Glomerular visceral epithelial cell (primary cell): ENCODE data around the gene FBXW9.
"Not testable (repeated sequence)": the region's sequence is repeated elsewhere in the genome, so short reads cannot be mapped to it uniquely, and the experiment has no call there.

Source experiments
- DNase-seq: peaks from one replicate; pipeline ENCODE4 v3.0.0-alpha.2; 2016; ENCODE audit errors: extremely low spot score

FBXW9 gene

DNA sequence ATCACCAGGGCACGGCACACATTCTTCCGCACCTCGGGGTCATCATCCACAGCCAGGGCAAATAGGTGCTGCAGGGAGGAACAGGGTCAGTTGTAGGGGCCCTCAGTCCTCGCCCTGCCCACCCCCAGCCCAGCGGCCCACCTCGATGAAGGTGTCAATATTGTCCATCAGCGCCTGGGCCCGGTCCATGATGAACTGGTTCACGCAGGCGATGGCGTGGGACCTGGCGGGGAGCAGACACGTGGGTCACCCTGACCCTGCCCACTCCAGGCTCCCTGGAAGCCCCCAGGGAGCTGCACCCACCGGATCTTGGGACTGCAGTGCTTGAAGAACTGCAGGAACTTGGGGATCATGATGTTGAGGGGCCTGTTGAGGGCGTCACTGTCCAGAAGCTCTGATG, 18.7 kb upstream of the FBXW9 start:
- DNase-seq = no peak

DNA sequence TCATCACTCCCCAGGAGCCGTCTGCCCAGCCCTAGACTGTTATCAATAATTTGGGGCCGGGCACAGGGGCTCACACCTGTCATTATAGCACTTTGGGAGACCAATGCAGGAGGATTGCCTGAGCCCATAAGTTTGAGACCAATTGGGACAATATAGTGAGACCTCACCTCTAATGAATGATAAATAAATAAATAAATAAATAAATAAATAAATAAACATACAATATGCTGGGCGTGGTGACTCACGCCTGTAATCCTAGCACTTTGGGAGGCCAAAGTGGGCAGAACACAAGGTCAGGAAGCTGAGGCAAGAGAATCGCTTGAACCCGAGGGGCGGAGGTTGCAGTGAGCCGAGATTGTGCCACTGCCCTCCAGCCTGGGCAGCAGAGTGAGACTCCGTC, 16.9 kb upstream of the FBXW9 start:
- DNase-seq = not testable (repeated sequence)

DNA sequence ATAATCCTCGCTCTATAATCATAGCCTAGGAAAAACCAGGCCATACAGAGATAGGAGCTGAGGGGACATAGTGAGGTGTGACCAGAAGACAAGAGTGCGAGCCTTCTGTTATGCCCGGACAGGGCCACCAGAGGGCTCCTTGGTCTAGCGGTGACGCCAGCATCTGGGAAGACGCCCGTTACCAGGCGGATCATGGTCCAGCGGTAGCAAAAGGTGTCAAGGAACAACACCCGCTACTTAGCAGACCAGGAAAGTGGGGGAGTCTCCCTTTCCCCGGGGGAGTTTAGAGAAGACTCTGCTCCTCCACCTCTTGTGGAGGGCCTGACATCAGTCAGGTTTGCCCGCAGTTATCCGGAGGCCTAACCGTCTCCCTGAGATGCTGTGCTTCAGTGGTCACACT, 15.6 kb upstream of the FBXW9 start:
- DNase-seq = not testable (repeated sequence)

DNA sequence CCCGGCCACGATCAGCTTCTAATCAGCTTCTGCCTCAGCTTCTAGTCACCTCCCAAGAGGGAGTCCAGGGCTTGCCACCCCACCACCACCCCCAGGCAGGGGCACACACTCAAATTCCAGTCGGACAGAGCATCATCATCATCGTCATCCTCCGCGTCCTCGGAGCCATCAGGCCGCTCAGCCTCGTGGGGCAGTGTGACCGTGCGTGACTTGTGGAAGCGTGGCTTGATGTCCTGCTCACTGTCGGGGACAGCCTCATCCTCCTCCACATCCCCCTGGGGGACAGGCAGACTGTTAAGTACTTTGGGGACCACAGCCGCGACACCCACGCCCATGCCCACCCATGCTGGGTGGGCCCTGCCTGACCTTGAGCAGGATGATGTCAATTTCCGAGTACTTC, 14.8 kb upstream of the FBXW9 start:
- no peak for DNase-seq

DNA sequence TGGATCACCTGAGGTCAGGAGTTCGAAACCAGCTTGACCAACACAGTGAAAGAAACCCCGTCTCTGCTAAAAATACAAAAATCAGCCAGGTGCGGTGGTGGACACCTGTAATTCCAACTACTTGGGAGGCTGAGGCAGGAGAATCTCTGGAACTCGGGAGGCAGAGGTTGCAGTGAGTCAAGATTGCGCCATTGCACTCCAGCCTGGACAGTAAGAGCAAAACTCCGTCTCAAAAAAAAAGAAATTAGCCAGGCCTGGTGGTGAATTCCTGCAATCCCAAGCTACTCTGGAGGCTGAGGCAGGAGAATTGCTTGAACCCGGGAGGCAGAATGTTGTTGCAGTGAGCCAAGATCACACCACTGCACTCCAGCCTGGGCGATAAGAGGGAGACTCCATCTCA, 12.2 kb upstream of the FBXW9 start:
- no peak for DNase-seq

DNA sequence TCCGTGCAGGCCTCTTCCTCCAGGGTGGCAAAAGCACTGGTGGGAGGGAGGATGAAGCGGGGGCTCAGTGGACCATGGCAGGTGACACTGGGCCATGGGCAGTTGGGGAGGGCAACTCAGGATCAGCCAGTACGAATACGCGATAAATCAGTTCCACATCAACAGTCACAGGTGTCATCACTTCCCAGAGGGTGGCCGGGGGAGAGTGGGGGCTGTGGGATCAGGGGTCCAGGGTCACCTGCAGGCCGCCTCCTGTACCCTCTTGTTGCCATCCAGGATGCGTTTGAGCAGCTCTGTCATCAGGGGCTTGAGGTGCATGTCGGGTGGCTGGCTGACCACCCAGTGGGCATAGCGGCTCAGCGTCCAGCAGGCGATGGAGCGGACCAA, 9.9 kb upstream of the FBXW9 start:
- DNase-seq = no peak

DNA sequence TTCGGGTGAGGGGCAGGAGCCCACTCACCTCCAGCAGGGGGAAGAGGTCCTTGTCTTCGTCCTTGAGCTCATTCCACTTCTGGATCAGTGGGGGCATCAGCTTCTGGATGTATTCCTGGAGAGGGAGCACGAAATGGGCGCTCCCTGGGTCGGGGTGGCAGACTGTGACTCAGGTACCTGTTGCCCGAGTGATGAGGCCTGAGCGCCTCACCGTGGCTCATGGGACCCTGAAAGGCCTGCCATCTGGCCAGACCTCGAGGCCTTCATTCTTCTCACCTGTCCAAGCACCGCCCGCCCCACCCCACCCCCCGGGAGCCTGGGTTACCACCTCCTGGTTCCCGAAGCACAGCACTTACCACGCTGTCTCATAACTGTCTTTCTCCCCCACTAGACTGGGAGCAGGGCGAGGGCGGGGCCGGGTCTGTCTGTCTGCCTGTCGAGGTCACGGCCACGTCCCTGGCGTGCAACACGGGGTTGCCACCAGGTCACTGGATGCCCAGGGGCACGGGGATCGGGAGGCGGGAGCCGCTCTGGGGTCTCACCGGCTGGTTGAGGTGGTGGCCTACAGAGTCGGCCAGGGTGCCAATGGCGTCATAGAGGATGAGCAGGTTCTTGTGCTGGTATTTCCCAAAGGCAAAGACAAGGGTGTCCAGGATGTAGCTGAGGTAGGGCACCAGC, 9.4 kb upstream of the FBXW9 start:
- DNase-seq = no peak

DNA sequence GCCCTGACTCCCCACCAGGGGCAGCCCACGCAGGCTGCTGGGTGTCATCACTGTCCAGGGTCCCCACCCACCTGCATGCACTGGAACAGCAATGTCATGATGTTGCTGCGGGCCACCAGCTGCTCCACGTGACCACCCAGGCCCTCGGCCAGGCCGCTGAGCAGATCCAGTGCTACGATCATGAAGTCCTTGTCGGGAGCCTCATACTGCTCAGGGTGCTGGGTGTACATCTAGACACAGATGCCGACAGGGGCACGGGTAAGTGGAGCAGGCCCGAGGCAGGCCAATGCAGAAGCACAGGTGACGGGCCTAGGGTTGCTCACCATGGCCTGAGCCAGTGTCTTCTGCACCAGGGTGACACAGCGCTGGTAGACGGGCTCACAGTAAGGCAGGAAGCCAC, 8.7 kb upstream of the FBXW9 start:
- DNase-seq = no peak

DNA sequence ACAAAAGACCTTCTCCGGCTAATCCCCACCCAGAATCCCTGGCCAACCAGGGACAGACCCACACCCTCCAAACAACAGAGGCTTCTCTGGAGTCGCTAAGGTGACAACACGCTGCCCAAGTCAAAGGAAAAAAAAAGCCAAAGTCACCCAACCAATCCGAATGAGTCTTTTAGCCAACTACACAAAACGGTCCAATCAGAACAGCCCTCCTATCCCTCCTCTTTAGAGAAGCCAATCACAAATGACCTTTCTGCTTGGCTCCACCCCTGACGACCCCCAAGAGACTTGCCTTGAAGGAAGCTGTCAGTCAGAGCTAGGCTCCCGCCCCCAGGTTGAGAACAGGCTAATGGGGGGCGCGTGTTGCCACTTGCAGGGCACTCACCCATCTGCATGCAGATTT, 6.6 kb upstream of the FBXW9 start:
- DNase-seq = peak; percentile 41

DNA sequence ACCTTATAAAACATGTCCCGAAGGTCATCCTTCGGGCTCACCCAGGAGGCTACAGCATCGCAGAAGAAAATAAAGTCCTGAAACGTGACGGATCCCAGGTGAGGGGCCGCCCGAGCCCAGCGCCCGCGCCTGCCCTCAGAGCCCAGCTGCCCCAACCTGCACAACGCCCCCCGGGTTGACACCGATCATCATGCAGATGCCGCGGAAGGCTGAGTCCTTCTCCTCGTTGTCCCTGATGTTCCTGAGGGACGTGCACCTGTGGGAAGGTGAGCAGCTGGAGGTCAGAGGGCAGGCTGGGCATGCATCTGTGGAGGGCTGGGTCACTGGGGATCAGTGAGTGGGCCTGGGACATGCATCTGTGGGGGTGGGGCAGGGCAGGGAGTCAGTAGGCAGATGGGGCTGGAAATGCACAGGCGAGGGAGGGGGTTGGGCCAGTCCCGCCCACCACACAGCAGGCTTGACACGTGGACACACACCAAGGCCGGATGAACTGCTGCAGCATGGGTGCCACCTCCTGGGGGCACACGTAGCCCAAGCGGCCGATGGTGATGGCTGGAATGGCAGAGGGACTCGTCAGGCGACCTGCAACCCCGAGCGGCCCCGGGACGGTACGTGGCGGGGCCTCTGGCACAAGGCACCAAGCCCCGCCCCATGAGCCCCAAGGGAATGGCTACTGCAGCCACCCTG, 5.3 kb upstream of the FBXW9 start:
- DNase-seq = no peak

DNA sequence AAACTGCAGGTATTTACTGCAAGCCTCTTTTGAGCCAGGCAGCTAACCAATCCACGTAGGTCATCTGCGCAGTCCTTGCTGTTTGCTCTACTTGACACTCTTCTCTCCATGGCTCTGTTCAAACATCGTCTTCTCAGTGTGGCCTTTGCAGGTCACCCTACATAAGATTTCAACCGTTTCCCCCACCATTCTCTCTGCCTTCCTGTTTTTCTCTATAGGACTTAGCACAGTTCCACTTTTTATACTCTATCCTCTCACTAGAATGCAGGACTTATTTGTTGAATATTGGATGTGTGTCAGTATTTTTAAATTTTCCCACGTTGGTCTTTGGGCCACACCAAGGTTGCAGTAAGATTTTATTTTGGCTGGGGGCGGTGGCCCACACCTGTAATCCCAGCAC, 1.7 kb upstream of the FBXW9 start:
- DNase-seq = no peak

DNA sequence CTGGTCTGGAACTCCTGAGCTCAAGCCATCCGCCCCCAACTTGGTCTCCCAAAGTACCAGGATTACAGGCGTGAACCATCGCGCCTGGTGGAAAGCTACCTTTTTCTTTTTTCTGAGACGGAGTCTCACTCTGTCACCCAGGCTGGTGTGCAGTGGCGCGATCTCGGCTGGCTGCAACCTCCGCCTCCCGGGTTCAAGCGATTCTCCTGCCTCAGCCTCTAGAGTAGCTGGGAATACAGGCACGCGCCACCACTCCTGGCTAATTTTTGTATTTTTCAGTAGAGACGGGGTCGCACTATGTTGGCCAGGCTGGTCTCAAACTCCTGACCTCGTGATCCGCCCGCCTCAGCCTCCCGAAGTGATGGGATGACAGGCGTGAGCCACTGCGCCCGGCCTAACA, 994 bp upstream of the FBXW9 start:
- not testable (repeated sequence) for DNase-seq

DNA sequence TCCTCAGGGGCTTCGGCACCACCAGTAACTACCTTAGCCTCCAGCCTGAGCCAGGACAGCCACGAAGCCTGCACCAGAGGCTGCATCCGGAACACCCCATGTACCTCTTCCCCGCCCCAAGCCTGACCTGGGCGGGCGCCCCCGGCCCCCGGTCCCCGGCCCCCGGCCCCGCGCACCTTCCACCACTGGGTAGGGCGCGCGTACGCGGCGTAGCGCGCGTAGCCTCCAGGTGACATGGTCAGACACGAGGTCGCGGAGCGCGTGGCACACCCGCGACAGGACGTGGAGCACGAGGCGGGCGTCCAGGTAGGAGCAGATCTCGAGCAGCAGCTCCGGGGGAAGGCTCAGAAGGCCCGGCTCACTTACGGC, 450 bp downstream of the FBXW9 start:
- no peak for DNase-seq

DNA sequence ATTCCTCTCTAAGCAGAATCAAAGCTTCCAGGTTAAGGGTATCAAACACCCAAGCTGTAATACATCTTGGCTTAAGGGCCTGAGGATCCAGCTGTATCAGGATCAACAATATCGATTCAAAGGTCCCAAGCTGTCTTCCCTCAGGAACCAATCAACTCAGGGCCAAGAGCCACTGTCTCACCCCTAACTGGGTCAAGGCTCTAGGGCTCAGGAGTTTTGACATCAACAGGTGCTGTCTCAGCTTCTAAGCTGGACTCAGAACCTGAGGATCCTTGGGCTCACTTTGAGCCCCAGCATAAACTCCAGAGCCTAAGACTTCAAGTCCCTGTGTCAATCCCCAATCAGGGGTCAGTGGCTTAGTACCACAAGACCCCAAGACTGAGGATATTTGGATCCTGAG, 917 bp downstream of the FBXW9 start:
- DNase-seq = no peak

DNA sequence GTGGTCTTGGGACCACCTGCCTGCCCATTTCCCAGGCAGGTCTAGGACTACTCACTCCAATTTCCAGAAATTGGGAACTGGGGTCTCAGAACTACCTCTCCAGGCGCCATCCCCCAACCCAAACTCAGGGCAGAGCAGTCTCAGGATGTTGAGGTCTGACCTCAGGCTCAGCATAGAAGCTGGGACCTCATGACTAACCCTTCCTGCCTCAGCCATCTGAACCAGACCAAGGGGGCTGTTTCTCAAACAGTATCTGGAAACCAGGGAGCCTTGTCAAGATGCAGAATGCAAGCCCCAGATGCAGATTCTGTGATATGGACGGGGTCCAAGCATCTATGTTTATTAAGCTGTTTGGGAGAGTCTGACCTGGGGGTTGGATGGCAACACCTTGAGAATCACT, 1.3 kb downstream of the FBXW9 start:
- DNase-seq = no peak

DNA sequence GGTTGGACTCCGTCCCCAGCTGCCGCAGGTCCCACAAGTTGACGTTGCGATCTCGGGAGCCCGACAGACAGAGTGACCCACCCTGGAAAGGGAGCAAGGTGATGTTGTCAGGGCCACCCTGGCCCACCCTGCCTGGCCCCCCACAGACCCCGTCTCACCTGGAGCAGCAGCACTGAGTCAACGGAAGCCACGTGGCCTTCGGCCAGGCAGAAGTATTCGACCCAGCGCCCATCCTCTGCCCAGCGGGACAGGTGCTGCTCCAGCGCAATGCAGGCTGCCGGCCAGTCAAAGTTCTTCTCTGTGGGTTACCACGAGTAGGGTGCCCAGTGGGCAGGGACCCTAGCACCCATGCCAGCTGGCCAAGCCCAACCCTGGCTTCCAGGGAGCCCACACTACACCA, 1.8 kb downstream of the FBXW9 start:
- DNase-seq = no peak

DNA sequence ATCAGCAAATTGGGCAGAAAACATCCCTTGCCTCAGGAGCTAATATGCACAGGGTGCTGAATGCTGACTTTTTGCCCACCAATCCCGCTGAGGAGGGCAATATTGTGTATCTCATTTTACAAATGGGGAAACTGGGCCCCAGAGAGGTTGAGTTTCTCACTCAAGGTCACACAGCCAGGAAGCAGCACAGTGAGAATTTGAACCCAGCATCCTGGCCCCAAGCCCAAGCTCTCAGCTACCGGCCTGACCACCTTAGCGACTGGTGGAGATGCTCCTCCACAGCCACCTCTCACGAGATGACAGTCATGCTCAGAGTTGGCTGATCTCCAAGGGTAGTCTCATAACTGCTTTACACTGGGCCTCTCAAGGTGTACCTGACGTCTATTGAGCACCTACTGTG, 3.5 kb downstream of the FBXW9 start:
- DNase-seq = no peak

DNA sequence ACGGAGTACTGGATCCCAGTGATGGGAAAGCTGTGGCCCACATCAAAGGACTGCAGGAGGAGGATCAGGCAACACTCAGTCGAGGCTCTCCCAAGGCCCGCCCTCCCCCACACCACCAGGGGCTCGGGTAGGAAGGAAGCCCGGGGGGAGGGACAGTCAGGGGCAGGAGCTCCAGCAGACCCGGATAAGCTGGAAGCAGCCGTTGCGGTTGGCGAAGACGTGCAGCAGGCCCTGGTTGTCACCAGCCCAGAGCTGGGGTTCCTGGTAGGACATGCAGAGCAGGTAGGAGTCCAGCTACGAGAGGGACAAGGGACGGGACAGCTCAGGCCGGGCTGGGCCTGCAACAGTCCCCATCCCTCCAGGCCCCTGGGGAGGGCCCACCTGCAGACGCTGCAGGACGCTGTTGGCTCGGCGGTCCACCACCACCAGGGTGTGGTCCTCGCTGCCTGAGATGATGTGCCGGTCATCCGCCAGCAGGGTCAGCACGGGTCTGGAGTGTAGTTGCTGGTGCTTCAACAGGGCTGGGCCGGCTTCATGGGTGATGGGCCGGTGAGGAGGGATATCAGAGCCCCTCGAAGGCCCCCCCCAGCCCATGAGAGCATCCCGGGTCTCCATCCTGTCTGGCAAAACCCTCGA, 6.7 kb downstream of the FBXW9 start:
- no peak for DNase-seq

DNA sequence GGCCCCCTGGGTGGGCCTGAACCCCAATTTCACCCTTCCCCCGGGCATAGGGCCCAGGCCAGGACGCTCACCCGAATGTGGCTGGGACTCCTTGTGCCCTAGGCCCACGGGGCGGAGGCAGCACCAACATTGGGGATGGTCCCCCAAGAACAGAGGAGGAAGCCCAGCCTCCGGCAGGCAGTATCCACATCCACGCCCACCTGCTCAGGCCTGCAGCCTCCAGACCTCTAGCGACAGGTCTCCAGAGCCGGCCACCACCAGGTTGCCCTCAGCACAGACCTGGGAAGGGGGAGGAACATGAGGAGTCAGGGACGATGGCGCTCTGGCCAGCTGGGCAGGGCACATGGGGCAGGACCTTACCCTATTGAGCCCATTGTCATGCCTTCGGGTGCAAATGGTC, 7.4 kb downstream of the FBXW9 start:
- DNase-seq = no peak

DNA sequence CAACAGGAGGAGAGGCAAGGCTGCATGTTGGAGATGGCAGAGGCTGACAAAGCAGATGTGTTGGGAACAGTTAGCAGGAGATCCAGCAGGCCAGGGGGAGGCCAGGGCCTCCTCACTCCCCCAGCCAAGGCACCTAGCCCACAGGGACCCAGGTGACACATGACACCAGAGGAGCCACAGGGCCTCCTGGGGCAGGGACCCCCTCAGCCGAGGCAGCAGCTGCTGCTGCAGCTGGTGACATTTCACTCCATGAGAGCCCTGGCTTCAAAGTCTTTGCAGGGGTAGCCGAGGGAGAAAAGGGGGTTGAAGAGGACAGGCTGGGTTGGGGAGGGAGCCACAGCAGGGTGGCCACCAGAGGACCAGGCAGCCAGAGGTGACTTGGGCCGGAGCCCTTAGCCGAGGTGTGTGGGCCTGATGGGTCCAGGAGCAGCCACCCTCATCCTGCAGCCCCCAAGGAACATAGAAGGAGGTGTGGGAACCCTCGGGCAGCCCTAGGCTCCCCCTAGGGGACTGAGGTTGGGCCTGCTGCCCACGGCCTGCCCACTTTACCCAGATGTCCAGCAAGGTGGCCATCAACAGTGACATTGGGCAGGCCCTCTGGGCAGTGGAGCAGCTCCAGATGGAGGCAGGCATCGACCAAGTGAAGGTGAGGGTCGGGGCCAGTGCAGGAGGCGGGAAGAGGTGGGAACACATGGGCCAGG, 8.8 kb downstream of the FBXW9 start, which contains the start of gene GNG14:
Gene GNG14, plus strand, starts transcription at position 503 of the 701 bp plus-strand sequence. Its CDS starts 51 bp downstream, at position 554.
- DNase-seq = no peak

DNA sequence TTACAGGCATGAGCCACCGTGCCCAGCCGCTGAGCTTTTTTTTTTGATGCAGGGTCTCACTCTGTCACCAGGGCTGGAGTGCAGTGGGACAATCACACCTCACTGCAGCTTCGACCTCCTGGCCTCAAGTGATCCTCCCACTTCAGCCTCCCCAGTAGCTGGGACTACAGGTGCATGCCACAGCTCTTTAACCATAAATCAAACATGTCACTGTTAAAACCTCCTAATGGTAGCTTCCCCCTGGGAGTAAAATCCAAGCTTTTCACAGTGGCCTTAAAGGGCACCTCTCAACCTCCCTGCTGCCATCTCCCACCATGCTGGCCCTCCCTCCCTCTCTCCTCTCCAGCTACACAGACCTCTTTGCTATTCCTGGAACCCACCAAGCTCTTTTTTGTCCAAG, 10.6 kb downstream of the FBXW9 start:
- no peak for DNase-seq

DNA sequence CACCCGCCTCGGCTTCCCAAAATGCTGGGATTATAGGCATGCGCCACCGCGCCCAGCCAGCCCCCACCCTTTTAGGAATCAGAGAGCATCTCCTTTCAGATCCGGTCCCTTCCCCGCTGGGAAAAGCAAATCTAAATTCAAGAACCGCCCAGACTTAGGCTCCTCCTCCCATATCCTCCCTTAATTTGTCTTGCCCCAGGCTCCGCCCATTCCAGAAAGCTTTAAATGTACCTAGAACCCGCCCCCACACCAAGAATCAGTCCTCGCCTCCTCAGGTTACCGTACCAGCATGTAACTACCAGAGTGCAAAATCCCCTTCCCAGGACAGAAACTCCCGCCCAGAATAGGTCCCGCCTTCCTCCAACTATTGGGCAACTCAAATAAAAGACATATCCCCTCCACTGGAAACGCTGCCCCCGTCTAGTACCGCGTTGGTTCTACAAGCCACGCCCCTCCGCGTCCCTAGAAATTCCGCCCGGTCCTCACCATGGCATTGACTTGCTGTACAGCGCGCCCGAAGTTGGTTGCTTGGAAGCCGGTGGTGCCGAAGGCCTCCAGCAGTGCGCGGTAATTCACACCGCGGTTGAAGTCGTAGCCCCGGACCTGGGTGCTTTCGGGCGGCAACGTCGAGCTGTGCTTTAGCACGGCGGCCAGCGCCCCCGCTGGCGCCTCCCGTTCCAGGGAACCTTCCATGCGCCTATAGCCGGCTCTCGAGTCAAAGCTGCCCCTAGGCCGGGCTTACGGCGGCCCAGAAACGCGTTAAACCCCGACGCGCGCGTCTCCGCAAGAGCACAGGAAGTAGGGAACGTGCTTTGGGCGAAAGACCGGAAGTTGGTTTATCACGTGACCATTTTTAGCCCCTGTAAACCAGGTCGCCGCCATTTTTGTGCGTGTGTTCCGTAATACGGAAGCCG, 15.1 kb downstream of the FBXW9 start, which contains the start of gene DHPS:
Gene DHPS, minus strand, starts transcription at position 807 of the 914 bp plus-strand sequence. Its CDS starts 114 bp downstream, at position 693.
- peak; percentile 99 for DNase-seq
